HepG2 (cell line): ENCODE measurements around the gene CREB1. TPM values are rescaled to one million over a fixed set of nuclear protein-coding genes. Genes with fewer than 3 reads are reported as not detected.

Source experiments
- DZIP1 ChIP-seq: sonication (generic); formaldehyde crosslinking; IDR thresholded peaks from 2 replicates; pipeline ENCODE4 v1.5.0; 2020; ENCODE audit warnings: mild to moderate bottlenecking, missing genetic modification reagents
- FOXA3 ChIP-seq: IDR thresholded peaks from 2 replicates; pipeline ENCODE4 v1.6.1; 2016; ENCODE audit warnings: missing genetic modification reagents, missing compliant biosample characterization
- GABPB1 ChIP-seq: IDR thresholded peaks from 2 replicates; pipeline ENCODE4 v1.6.1; 2016; ENCODE audit warnings: mild to moderate bottlenecking, missing genetic modification reagents, moderate library complexity, missing compliant biosample characterization
- GFI1 ChIP-seq: sonication (generic); formaldehyde crosslinking; IDR thresholded peaks from 2 replicates; pipeline ENCODE4 v1.5.0; 2020; ENCODE audit warnings: missing genetic modification reagents, mild to moderate bottlenecking, borderline replicate concordance
- SOX6 ChIP-seq, 2 experiments: fragments of 450-650 bp in 1 of 2; sonication (generic) in 1 of 2; formaldehyde crosslinking in 1 of 2; IDR thresholded peaks; 2 replicates each; pipeline versions ENCODE4 v1.4.0 to v1.6.1; 2017 to 2020; ENCODE audit warnings: antibody characterized with exemption in 1 of 2, mild to moderate bottlenecking in 1 of 2, missing genetic modification reagents in 1 of 2
- SRF ChIP-seq: IDR thresholded peaks from 2 replicates; pipeline ENCODE4 v1.6.1; 2011; ENCODE audit warnings: mild to moderate bottlenecking, low read depth, low read length, moderate library complexity
- ZNF335 ChIP-seq: sonication (generic); formaldehyde crosslinking; IDR thresholded peaks from 2 replicates; pipeline ENCODE4 v1.4.0; 2020; ENCODE audit warnings: missing genetic modification reagents
- ZNF484 ChIP-seq: sonication (generic); formaldehyde crosslinking; IDR thresholded peaks from 2 replicates; pipeline ENCODE4 v1.5.1; 2020; ENCODE audit warnings: mild to moderate bottlenecking, low read depth, missing genetic modification reagents, borderline replicate concordance
- ZNF550 ChIP-seq: sonication (generic); formaldehyde crosslinking; IDR thresholded peaks from 2 replicates; pipeline ENCODE4 v1.4.0; 2020; ENCODE audit warnings: mild to moderate bottlenecking, missing genetic modification reagents, borderline replicate concordance
- ZNF652 ChIP-seq: IDR thresholded peaks from 2 replicates; pipeline ENCODE4 v1.6.1; 2016; ENCODE audit warnings: low read depth, borderline replicate concordance
- polyA plus RNA-seq, 8 experiments: library from polyadenylated mRNA; depleted of rRNA in 3 of 8; stranded (reverse) in 7 of 8; unstranded in 1 of 8; fragments of >200 nt; fragmentation: Illumina TruSeq in 4 of 8; extraction: Trizol in 4 of 8; gene quantifications; 2 replicates each; pipeline versions ENCODE4 v1.2.1 to v1.2.3, GENCODE V29; 2011 to 2016; ENCODE audit warnings: low read depth in 4 of 8, missing spikeins in 1 of 8, mixed read lengths in 1 of 8; ENCODE audit not compliant: insufficient read depth in 1 of 8
- total RNA-seq, 5 experiments: library from RNA; depleted of rRNA; stranded (reverse); fragments of >200 nt; fragmentation: Illumina TruSeq; extraction: Trizol; gene quantifications; 2 replicates each; pipeline ENCODE4 v1.2.3, GENCODE V29; 2016; ENCODE audit warnings: low read depth in 1 of 5
- TF ChIP-seq, protein P1 (sequence below): sonication (generic); formaldehyde crosslinking; IDR thresholded peaks from 2 replicates; pipeline ENCODE4 v1.4.0; 2020; ENCODE audit warnings: missing genetic modification reagents
- TF ChIP-seq, protein P2 (sequence below): IDR thresholded peaks from 2 replicates; pipeline ENCODE4 v1.6.1; 2012; ENCODE audit warnings: low read depth, low read length, improper control_type of control experiment
- TF ChIP-seq, protein P3 (sequence below): sonication (generic); formaldehyde crosslinking; IDR thresholded peaks from 2 replicates; pipeline ENCODE4 v1.5.0; 2020; ENCODE audit warnings: mild to moderate bottlenecking, missing genetic modification reagents
- TF ChIP-seq, protein P4 (sequence below): sonication (generic); formaldehyde crosslinking; IDR thresholded peaks from 2 replicates; pipeline ENCODE4 v1.4.0; 2020; ENCODE audit warnings: missing genetic modification reagents

CREB1 gene
- total and polyA plus RNA-seq, 2 of the 13 experiments (the other 11 are each of a cell fraction or from before 2014, with no cell fraction given) = 51.8 to 51.9 TPM

DNA sequence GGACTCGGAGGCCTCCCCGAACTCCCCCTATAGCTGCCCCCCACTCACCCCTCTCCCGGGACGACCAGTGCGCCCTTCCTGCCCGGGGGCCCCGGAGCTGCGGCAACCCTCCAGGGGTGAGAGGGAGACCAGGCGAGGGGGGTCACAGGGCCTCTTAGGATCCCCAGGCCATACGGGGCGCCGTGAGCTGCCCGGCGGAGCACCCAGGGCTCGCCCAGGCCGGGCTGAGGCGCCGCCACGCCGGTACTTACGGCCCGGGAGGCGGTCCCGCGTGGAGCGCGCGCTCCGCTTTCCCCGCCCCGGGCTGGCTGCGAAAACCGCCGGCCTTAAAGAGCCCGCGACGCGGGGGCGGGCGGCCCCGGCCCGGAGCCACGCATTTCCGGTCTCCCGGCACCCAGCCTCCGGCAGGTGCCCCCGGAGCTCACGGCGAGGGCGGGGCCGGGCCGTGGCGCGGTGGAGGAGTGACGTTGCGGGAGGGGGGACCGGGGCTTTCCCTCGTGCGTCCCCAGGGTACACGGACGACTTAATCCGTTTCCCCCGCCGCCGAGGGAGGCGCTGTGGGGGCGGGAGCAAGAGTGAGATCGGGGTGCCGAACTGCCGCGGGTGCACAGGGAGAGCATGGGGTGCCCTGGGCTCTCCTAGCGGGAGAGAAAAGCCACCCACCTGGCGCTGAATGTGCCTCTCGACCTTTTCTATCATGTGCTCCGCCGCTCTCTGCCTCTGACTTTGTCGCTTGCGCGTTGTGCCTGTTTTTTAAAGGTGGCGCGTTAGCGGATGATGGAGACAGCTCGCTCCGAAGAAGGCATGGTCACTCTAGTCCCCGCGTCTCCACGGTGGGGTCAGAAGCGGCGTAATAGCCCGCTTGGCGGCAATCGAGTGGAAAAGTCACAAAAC lies 95.5 kb downstream of the CREB1 start, which contains the start of gene METTL21A (continued):
- TF ChIP-seq, protein P1, sequence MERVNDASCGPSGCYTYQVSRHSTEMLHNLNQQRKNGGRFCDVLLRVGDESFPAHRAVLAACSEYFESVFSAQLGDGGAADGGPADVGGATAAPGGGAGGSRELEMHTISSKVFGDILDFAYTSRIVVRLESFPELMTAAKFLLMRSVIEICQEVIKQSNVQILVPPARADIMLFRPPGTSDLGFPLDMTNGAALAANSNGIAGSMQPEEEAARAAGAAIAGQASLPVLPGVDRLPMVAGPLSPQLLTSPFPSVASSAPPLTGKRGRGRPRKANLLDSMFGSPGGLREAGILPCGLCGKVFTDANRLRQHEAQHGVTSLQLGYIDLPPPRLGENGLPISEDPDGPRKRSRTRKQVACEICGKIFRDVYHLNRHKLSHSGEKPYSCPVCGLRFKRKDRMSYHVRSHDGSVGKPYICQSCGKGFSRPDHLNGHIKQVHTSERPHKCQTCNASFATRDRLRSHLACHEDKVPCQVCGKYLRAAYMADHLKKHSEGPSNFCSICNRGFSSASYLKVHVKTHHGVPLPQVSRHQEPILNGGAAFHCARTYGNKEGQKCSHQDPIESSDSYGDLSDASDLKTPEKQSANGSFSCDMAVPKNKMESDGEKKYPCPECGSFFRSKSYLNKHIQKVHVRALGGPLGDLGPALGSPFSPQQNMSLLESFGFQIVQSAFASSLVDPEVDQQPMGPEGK (CRISPR knock-in tag) = peak; percentile 99
- TF ChIP-seq GABPB1 (CRISPR knock-in tag) = peak; percentile 92
- TF ChIP-seq ZNF484 (CRISPR knock-in tag) = no peak
- no peak; the same call in 1 of the 2 replicates for TF ChIP-seq DZIP1
- TF ChIP-seq ZNF335 = peak; percentile 69; the same call in 1 of the 2 replicates
- no peak for TF ChIP-seq ZNF550 (CRISPR knock-in tag)
- TF ChIP-seq, protein P2, sequence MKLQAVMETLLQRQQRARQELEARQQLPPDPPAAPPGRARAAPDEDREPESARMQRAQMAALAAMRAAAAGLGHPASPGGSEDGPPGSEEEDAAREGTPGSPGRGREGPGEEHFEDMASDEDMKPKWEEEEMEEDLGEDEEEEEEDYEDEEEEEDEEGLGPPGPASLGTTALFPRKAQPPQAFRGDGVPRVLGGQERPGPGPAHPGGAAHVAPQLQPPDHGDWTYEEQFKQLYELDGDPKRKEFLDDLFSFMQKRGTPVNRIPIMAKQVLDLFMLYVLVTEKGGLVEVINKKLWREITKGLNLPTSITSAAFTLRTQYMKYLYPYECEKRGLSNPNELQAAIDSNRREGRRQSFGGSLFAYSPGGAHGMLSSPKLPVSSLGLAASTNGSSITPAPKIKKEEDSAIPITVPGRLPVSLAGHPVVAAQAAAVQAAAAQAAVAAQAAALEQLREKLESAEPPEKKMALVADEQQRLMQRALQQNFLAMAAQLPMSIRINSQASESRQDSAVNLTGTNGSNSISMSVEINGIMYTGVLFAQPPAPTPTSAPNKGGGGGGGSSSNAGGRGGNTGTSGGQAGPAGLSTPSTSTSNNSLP = peak; percentile 81; the same call in 1 of the 2 replicates
- TF ChIP-seq GFI1 (CRISPR knock-in tag) = peak; percentile 91
- TF ChIP-seq SOX6 (IDR thresholded peaks at IDR 0.05) = no peak
- no peak; the same call in none of the 2 replicates for TF ChIP-seq SOX6 (CRISPR knock-in tag; IDR thresholded peaks at IDR 0.05)
- 0 out of 2 replicates have a peak, but pooled peaks have one; percentile 8 for TF ChIP-seq SRF
- peak; percentile 79 for TF ChIP-seq FOXA3
- TF ChIP-seq, protein P3, sequence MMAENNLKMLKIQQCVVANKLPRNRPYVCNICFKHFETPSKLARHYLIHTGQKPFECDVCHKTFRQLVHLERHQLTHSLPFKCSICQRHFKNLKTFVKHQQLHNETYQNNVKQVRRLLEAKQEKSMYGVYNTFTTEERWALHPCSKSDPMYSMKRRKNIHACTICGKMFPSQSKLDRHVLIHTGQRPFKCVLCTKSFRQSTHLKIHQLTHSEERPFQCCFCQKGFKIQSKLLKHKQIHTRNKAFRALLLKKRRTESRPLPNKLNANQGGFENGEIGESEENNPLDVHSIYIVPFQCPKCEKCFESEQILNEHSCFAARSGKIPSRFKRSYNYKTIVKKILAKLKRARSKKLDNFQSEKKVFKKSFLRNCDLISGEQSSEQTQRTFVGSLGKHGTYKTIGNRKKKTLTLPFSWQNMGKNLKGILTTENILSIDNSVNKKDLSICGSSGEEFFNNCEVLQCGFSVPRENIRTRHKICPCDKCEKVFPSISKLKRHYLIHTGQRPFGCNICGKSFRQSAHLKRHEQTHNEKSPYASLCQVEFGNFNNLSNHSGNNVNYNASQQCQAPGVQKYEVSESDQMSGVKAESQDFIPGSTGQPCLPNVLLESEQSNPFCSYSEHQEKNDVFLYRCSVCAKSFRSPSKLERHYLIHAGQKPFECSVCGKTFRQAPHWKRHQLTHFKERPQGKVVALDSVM (CRISPR knock-in tag) = peak; percentile 84
- no peak for TF ChIP-seq ZNF652 (CRISPR knock-in tag)
- TF ChIP-seq, protein P4, sequence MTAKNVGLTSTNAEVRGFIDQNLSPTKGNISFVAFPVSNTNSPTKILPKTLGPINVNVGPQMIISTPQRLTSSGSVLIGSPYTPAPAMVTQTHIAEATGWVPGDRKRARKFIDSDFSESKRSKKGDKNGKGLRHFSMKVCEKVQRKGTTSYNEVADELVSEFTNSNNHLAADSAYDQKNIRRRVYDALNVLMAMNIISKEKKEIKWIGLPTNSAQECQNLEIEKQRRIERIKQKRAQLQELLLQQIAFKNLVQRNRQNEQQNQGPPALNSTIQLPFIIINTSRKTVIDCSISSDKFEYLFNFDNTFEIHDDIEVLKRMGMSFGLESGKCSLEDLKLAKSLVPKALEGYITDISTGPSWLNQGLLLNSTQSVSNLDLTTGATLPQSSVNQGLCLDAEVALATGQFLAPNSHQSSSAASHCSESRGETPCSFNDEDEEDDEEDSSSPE (CRISPR knock-in tag) = peak; percentile 92
